DOHH2 (cell line): ENCODE data around the gene POLR1D.

Source experiments
- CTCF ChIP-seq: fragments of 200-600 bp; sonication (generic); IDR thresholded peaks from one replicate; pipeline ENCODE4 v1.5.1; 2014; ENCODE audit warnings: antibody characterized with exemption, mild to moderate bottlenecking, low read depth, low read length; ENCODE audit not compliant: poor library complexity, severe bottlenecking
- EZH2phosphoT487 ChIP-seq: fragments of 200-600 bp; sonication (generic); IDR thresholded peaks from 2 replicates; pipeline ENCODE4 v1.6.1; 2017; ENCODE audit warnings: borderline replicate concordance, mild to moderate bottlenecking, antibody characterized with exemption, low read length, moderate library complexity, mixed read lengths

GRCh38 chr13:27654816-27655215 is 33.1 kb downstream of the POLR1D start:
- TF ChIP-seq CTCF, result no peak
- no peak for TF ChIP-seq EZH2phosphoT487
